ENCODE measurements around the gene TBC1D14. TPM values are rescaled to one million over a fixed set of nuclear protein-coding genes. Genes with fewer than 3 reads are reported as not detected.

TBC1D14 gene
- total and polyA plus RNA-seq, 9 of the 15 experiments (the other 6 are each of a cell fraction or from before 2014, with no cell fraction given) = 2.1 to 59.6 (median 44.8) TPM

GRCh38 chr4:7070729-7071511 lies 161.3 kb downstream of the TBC1D14 start:
- H3K9ac ChIP-seq (ENCODE audit: insufficient read depth in 1 of 2, low read depth in 2 of 2, low read length in 2 of 2) = peak overlapping the region in 1 of 2 experiments; percentile 70; a peak in 2 of 4 replicates
- ATAC-seq (peak; percentile 48), FAIRE-seq (peak; percentile 94), DNase-seq (ENCODE audit: extremely low read depth in 1 of 4, low spot score in 3 of 4) (peak; percentile 60 to 87 (median 66))
- POLR2A ChIA-PET = interaction anchor here (0.7 to 1.0 kb wide), 2 partner anchors 8 to 302 kb away, joined by 3 to 4 read pairs; no protein-coding TSS in a partner anchor
- in situ Hi-C loops (cut with MboI) (loop anchor here (5.0 kb wide), 2 partner anchors 169 to 349 kb away; no protein-coding TSS in a partner anchor), intact Hi-C loops (cut with micrococcal nuclease) (loop anchor here (1.0 to 5.0 kb wide), 2 partner anchors 97 to 524 kb away; no protein-coding TSS in a partner anchor)
- H3K4me2 ChIP-seq (ENCODE audit: insufficient read depth, low read length) = no peak overlapping the region
- peaks cover 23% of the 10 kb centered on the region for H3K79me2 ChIP-seq (ENCODE audit: control insufficient read depth, insufficient read depth, low read length)
- no TSS peak for BruUV-seq (replicated peaks)
- no peaks in the 10 kb centered on the region for H3K9me3 ChIP-seq (replicated peaks; ENCODE audit: control insufficient read depth, insufficient read depth, low read depth, low read length)
- no peaks in the 10 kb centered on the region; the same call in none of the 2 replicates for H4K20me1 ChIP-seq (replicated peaks; ENCODE audit: control insufficient read depth, insufficient read depth, low read length)
- peaks cover 13 to 41% of the 10 kb centered on the region in 2 experiments; a peak in 4 of 5 replicates for H3K4me1 ChIP-seq (replicated peaks in 1 of 2; ENCODE audit: control insufficient read depth in 2 of 2, insufficient read depth in 2 of 2, low read length in 2 of 2)
- H3K27ac ChIP-seq (ENCODE audit: extremely low read depth, low read depth, low read length) = no peak overlapping the region
- no peaks in the 10 kb centered on the region for H3K9me1 ChIP-seq (ENCODE audit: control insufficient read depth, insufficient read depth, low read length)
- H3K27me3 ChIP-seq (ENCODE audit: control insufficient read depth in 2 of 2, insufficient read depth in 2 of 2, low read length in 2 of 2) = no peaks in the 10 kb centered on the region
- CTCF ChIA-PET (ENCODE audit: low intra/inter-chr PET ratio) = interaction anchor here (0.7 to 2.3 kb wide), 5 partner anchors 28 to 351 kb away, joined by 3 to 14 read pairs (median 6); partner anchors contain the start of genes TADA2B and TBC1D14
- H3K36me3 ChIP-seq (ENCODE audit: control insufficient read depth, insufficient read depth, low read length) = peaks cover 10% of the 10 kb centered on the region; the same call in 2 of the 3 replicates
- peak overlapping the region; percentile 79 for H2AFZ ChIP-seq (ENCODE audit: low read depth, low read length)
- WGBS (ENCODE audit: insufficient coverage, low coverage, missing lambda C conversion rate) = 26% methylated on average over 23 of the region's 23 CpGs
- no peak overlapping the region for H3K4me3 ChIP-seq
- TF ChIP-seq DEAF1 (CRISPR knock-in tag; IDR thresholded peaks at IDR 0.05) = peak; percentile 29; the same call in 1 of the 2 replicates
- no peak for TF ChIP-seq ZFP1 (CRISPR knock-in tag; IDR thresholded peaks at IDR 0.05)
- peak; percentile 93 for TF ChIP-seq SMC3 (conservative IDR thresholded peaks at IDR 0.05; ENCODE audit: insufficient read depth, low read depth, low read length)
- no peak for TF ChIP-seq ESRRB (CRISPR knock-in tag; IDR thresholded peaks at IDR 0.05; ENCODE audit: borderline replicate concordance)
- TF ChIP-seq, protein P1, sequence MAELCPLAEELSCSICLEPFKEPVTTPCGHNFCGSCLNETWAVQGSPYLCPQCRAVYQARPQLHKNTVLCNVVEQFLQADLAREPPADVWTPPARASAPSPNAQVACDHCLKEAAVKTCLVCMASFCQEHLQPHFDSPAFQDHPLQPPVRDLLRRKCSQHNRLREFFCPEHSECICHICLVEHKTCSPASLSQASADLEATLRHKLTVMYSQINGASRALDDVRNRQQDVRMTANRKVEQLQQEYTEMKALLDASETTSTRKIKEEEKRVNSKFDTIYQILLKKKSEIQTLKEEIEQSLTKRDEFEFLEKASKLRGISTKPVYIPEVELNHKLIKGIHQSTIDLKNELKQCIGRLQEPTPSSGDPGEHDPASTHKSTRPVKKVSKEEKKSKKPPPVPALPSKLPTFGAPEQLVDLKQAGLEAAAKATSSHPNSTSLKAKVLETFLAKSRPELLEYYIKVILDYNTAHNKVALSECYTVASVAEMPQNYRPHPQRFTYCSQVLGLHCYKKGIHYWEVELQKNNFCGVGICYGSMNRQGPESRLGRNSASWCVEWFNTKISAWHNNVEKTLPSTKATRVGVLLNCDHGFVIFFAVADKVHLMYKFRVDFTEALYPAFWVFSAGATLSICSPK (IDR thresholded peaks at IDR 0.05; ENCODE audit: borderline replicate concordance) = no peak
- no peak for TF ChIP-seq TOE1 (IDR thresholded peaks at IDR 0.05; ENCODE audit: borderline replicate concordance)
- TF ChIP-seq TOE1 (CRISPR knock-in tag; IDR thresholded peaks at IDR 0.05; ENCODE audit: borderline replicate concordance, low read depth) = no peak
- no peak for TF ChIP-seq MCM2 (IDR thresholded peaks at IDR 0.05; ENCODE audit: low read depth)

Measured in K562 (cell line).